Body of pancreas (tissue), 4 donors: ENCODE results near the gene MTSS2. TPM values are rescaled to one million over a fixed set of nuclear protein-coding genes. Genes with fewer than 3 reads are reported as not detected.

Source experiments
- ATAC-seq: fragments of 150-250 bp; one replicate; pipeline ENCODE4 v1.9.1; 2016
- DNase-seq, 4 donors: peaks; one replicate each; pipeline ENCODE4 v3.0.0-alpha.2; 2019
- H3K27ac ChIP-seq, 4 donors: fragments of 200-600 bp; sonication (generic); 1 replicate in 3 of 4; 2 replicates in 1 of 4; pipeline versions ENCODE4 v1.5.1 to v1.6.1; 2016 to 2019; ENCODE audit warnings: mild to moderate bottlenecking in 1 of 4, mixed read lengths in 1 of 4, moderate library complexity in 1 of 4
- H3K27me3 ChIP-seq, 2 donors: fragments of 200-600 bp; sonication (generic); one replicate each; pipeline ENCODE4 v1.6.0; 2016; ENCODE audit warnings: mild to moderate bottlenecking in 1 of 2
- H3K36me3 ChIP-seq, 2 donors: fragments of 200-600 bp; sonication (generic); replicated peaks in 1 of 2; 2 replicates each; pipeline ENCODE4 v1.5.1; 2016; ENCODE audit warnings: low read depth in 2 of 2; ENCODE audit not compliant: insufficient read depth in 1 of 2
- H3K4me1 ChIP-seq: fragments of 200-600 bp; sonication (generic); one replicate; pipeline ENCODE4 v1.6.0; 2016
- H3K4me3 ChIP-seq, 2 donors: fragments of 200-600 bp; sonication (generic); 1 replicate in 1 of 2; 2 replicates in 1 of 2; pipeline ENCODE4 v1.5.1; 2016 to 2019
- H3K9me3 ChIP-seq, 3 donors: fragments of 200-600 bp; sonication (generic); 1 replicate in 2 of 3; 2 replicates in 1 of 3; pipeline ENCODE4 v1.5.1; 2016
- POLR2A ChIP-seq, 3 donors: fragments of 450-650 bp; IDR thresholded peaks; one replicate each; pipeline ENCODE4 v1.6.1; 2016; ENCODE audit warnings: antibody characterized with exemption in 3 of 3, mild to moderate bottlenecking in 2 of 3
- WGBS, 2 donors: methylation state at CpG; one replicate each; pipeline ENCODE4 v1.1.5; 2017; 5-methylcytosine and 5-hydroxymethylcytosine counted together
- intact Hi-C: fragments of 100-400 bp; cut with DNase I; formaldehyde crosslinking; loops from one replicate; pipeline ENCODE4 v1.15.1; 2023
- total RNA-seq, 2 donors: library from RNA; depleted of rRNA; stranded (reverse); fragments of >200 nt; gene quantifications; one replicate each; pipeline ENCODE4 v1.1.0, GENCODE V29; 2016
- TF ChIP-seq, protein P1 (sequence below), 7 experiments: fragments of 450-650 bp in 4 of 7; fragments of 200-600 bp in 3 of 7; sonication (generic) in 3 of 7; IDR thresholded peaks; one replicate each; pipeline ENCODE4 v1.5.1; 2016 to 2019; ENCODE audit warnings: antibody characterized with exemption in 7 of 7

MTSS2 gene
- total RNA-seq, 2 donors from 2014 or later = 8.8 to 23.4 TPM

DNA sequence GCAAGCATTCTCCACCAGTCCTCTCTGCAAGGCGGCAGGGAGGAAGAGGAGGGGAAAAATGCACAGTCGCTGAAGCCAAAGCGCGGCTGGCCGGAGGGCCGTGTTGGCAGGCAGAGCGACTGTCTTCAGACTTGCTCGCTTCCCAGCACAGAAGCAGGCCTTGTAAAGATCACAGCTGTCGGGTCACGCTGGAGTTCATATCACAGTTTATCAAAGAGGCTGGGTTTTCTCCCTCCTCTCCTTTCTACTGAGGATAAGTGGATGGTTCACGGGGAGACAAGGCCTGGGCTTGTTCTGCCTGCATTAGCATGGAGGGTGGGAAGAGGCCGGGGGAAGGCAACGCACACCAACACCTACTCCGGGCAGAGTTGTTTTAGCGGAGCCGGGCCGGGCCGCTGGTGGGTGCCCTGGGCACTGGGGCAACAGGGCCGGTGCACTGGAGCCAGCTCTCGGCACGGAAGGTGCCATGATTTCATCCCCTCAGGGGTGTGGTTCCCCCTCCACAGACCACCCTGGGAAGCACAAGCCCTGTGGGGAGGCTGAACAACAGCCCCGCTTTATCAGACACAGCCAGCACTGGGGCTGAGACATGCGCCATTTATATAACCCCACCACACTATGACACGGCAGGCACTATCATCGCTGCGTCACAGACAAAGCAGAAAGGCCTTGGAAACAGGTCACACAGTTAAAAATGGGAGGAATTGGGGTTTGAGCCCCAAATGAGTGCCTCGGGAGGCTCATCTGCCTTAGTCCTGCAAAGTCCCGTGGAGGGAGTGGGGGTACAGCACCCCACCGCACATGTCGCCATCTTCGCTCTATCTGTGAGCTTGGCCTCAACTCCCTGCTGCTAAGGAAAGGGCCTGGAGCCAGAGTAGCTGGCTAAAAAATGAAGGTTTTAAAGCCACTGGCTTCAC is 40.3 kb upstream of the MTSS2 start:
- intact Hi-C loops = no loop called here
- WGBS, 2 donors = 82 to 87% methylated on average over 18 to 31 of the region's 31 CpGs
- Histone ChIP-seq H3K27ac (peak overlapping the region; percentile 65 to 84 (median 74)), H3K9me3 (no peaks in the 10 kb centered on the region), H3K4me3 (no peak overlapping the region), H3K4me1 (peaks cover 28% of the 10 kb centered on the region), H3K36me3 (peaks cover 0 to 4% of the 10 kb centered on the region in 2 donors), H3K27me3 (no peaks in the 10 kb centered on the region)
- peak; percentile 28 for ATAC-seq
- DNase-seq = peak in 1 of 4 donors; percentile 45
- TF ChIP-seq, protein P1, sequence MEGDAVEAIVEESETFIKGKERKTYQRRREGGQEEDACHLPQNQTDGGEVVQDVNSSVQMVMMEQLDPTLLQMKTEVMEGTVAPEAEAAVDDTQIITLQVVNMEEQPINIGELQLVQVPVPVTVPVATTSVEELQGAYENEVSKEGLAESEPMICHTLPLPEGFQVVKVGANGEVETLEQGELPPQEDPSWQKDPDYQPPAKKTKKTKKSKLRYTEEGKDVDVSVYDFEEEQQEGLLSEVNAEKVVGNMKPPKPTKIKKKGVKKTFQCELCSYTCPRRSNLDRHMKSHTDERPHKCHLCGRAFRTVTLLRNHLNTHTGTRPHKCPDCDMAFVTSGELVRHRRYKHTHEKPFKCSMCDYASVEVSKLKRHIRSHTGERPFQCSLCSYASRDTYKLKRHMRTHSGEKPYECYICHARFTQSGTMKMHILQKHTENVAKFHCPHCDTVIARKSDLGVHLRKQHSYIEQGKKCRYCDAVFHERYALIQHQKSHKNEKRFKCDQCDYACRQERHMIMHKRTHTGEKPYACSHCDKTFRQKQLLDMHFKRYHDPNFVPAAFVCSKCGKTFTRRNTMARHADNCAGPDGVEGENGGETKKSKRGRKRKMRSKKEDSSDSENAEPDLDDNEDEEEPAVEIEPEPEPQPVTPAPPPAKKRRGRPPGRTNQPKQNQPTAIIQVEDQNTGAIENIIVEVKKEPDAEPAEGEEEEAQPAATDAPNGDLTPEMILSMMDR (IDR thresholded peaks at IDR 0.05) = no peak
- no peak for TF ChIP-seq POLR2A (IDR thresholded peaks at IDR 0.05)

DNA sequence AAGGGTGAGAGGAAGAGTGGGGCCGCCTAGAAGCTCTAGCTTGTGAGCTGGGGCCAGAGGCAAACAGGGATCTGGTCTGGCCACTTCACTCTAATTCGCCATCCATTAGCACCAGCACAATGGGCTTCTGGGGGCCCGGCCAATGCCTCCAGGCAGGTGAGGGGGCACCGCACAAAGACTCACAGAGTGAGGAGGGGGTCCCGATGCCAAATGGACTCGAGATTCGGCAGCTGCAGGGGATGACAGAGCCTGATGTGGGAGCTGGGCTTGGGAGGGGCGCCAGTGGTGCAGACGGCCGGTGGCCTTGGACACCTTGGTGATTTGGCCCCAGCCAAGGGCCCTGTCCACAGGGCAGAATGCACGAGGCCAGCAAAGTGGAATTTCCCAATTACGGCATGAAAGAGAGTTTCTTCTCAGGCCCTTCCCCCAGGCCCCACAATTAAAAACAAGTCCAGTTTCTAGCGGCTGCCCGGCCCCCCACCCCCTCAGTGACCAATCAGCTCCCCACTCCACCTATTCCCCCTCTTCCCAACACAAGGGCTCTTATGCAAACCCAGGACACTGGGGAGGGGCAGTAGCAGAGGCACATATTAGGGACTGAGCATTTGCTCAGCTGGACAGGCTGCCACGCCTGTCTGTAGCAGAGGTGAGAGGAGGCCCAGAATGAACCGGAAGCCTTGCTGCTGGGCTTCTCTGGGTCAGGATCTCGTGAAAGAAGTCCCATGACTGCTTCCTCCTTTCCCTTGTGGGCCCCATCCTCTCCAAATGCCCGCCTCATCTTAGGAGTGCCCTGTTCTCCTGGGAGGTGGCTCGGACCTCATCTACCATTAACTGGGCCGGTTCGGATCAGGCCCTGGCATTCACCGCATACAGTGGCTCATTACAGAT is 39.4 kb upstream of the MTSS2 start:
- no peaks in the 10 kb centered on the region for H3K9me3 ChIP-seq
- 53 to 68% methylated on average over 19 to 22 of the region's 22 CpGs for WGBS, 2 donors
- H3K27me3 ChIP-seq = no peaks in the 10 kb centered on the region
- DNase-seq = peak in 3 of 4 donors; percentile 35 to 69 (median 48)
- peaks cover 28% of the 10 kb centered on the region for H3K4me1 ChIP-seq
- H3K27ac ChIP-seq = peak overlapping the region; percentile 65 to 84 (median 74)
- H3K4me3 ChIP-seq = no peak overlapping the region
- ATAC-seq = peak; percentile 73
- H3K36me3 ChIP-seq = peaks cover 0 to 2% of the 10 kb centered on the region in 2 donors
- peak in 2 of 3 donors; percentile 48 to 55 for TF ChIP-seq POLR2A (IDR thresholded peaks at IDR 0.05)
- TF ChIP-seq, protein P1 (IDR thresholded peaks at IDR 0.05) = no peak
- intact Hi-C loops = no loop called here

DNA sequence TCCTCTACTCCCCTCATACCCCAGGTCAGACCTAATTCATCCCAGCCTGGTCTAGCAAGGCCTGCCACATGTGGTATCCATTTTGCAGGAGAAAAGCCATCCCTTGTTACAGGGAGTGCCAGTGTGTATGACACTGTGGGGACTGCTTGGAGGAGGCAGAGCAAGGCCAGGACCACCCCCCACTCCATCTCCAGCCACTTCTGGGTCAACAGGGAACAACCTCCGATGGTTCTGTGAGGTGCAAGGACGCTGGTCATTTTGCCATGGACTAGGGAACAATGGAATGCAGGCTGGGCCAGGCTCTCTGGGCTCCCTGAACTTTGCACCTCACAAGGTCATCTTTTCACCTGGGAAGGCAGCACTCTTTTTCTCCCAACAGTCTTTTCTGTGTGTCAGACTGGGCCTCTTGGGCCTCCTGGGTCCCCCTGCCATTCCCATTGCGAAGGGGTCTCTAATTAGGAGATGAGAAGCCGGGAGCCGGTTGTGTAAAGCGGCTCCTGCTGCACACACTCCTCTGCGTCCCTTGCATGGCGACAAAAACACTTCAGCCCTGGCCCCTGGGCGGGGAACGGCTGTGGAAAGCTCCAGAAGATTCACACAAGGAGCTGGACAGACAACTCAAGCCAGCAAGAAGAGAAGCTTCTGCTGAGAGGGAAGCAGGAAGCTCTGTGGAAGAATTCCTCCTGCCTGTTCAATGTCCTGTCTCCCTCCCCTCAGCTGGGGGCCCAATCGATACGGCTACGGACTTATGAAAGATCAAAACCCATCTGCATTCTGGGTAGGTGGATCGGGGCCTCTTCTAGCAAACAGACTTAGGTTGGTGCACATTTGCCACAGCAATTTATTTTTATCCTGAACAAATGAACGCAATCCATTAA is 38.5 kb upstream of the MTSS2 start:
- 73 to 77% methylated on average over 13 to 15 of the region's 15 CpGs for WGBS, 2 donors
- intact Hi-C loops = no loop called here
- Histone ChIP-seq H3K4me1 (peaks cover 28% of the 10 kb centered on the region), H3K36me3 (peaks cover 0 to 2% of the 10 kb centered on the region in 2 donors), H3K4me3 (no peak overlapping the region), H3K27ac (peak overlapping the region; percentile 36 to 84 (median 74)), H3K27me3 (no peaks in the 10 kb centered on the region), H3K9me3 (no peaks in the 10 kb centered on the region)
- peak; percentile 15 for ATAC-seq
- DNase-seq = peak in 1 of 4 donors; percentile 27
- TF ChIP-seq POLR2A (IDR thresholded peaks at IDR 0.05) = no peak
- TF ChIP-seq, protein P1 (IDR thresholded peaks at IDR 0.05) = no peak

DNA sequence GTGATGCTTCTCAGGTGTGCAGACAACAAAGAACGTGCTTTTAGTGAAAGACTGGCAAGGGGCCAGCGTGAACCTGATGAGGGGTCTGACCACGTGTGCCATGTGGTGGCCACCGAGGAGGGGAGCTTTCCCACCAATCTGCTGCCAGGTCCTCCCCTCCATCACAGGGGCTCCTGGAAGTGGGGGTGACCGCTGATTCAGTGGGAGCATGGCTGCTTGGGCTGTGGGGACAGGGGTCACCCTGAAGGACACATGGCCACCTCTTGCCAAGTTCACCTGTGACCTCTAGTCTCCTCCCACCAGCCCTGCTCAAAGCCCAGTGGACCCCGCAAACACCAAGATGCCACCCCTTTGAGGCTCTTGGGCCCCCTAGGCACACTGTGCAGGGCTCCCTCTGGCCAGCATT is 37.9 kb upstream of the MTSS2 start:
- ATAC-seq (no peak), DNase-seq (no peak)
- WGBS, 2 donors = 74% methylated on average over 6 of the region's 6 CpGs; no CpG with 5 or more reads in 1 of the 2 donors
- intact Hi-C loops = no loop called here
- H3K36me3 ChIP-seq = peaks cover 0 to 2% of the 10 kb centered on the region in 2 donors
- H3K4me3 ChIP-seq = no peak overlapping the region
- no peak for TF ChIP-seq POLR2A (IDR thresholded peaks at IDR 0.05)
- TF ChIP-seq, protein P1 (IDR thresholded peaks at IDR 0.05) = no peak
- peaks cover 28% of the 10 kb centered on the region for H3K4me1 ChIP-seq
- no peaks in the 10 kb centered on the region for H3K9me3 ChIP-seq
- H3K27ac ChIP-seq = peak overlapping the region in 2 of 4 donors; percentile 82 to 84
- no peaks in the 10 kb centered on the region for H3K27me3 ChIP-seq
